Chondrocyte (in vitro differentiated cells): ENCODE measurements around the gene NAV3. TPM values are rescaled to one million over a fixed set of nuclear protein-coding genes. Genes with fewer than 3 reads are reported as not detected.

Source experiments
- DNase-seq: peaks from one replicate; pipeline ENCODE4 v3.0.0; 2021; ENCODE audit warnings: mixed read lengths, low spot score
- H3K27ac Mint-ChIP-seq: one replicate; pipeline ENCODE4 v1.8.0; 2021; ENCODE audit warnings: mild to moderate bottlenecking, moderate library complexity, mixed read lengths; ENCODE audit not compliant: unreplicated experiment
- H3K27me3 Mint-ChIP-seq: 2 replicates; pipeline ENCODE4 v1.8.0; 2021; ENCODE audit warnings: low read depth, mixed read lengths
- H3K36me3 Mint-ChIP-seq: 2 replicates; pipeline ENCODE4 v1.8.0; 2021; ENCODE audit warnings: low read depth, mixed read lengths
- H3K4me1 Mint-ChIP-seq: 2 replicates; pipeline ENCODE4 v1.8.0; 2021; ENCODE audit warnings: low read depth, mild to moderate bottlenecking, mixed read lengths
- H3K4me3 Mint-ChIP-seq: one replicate; pipeline ENCODE4 v1.8.0; 2021; ENCODE audit warnings: mild to moderate bottlenecking, moderate library complexity, mixed read lengths; ENCODE audit not compliant: unreplicated experiment
- H3K9me3 Mint-ChIP-seq: 2 replicates; pipeline ENCODE4 v1.8.0; 2021; ENCODE audit warnings: low read depth, mixed read lengths
- total RNA-seq: library from RNA; stranded (reverse); gene quantifications from 3 replicates; pipeline ENCODE4 v1.2.1, GENCODE V29; 2021
- TF ChIP-seq, protein P1 (sequence below): fragments of 200-600 bp; sonication (generic); IDR thresholded peaks from 2 replicates; pipeline ENCODE4 v1.5.0; 2021; ENCODE audit warnings: antibody characterized with exemption, mild to moderate bottlenecking, moderate library complexity

Gene NAV3
- total RNA-seq, 1 donor from 2014 or later: 29.9 TPM

GRCh38 chr12:77973579-77973978 lies 142.9 kb downstream of the NAV3 start:
- TF ChIP-seq, protein P1, sequence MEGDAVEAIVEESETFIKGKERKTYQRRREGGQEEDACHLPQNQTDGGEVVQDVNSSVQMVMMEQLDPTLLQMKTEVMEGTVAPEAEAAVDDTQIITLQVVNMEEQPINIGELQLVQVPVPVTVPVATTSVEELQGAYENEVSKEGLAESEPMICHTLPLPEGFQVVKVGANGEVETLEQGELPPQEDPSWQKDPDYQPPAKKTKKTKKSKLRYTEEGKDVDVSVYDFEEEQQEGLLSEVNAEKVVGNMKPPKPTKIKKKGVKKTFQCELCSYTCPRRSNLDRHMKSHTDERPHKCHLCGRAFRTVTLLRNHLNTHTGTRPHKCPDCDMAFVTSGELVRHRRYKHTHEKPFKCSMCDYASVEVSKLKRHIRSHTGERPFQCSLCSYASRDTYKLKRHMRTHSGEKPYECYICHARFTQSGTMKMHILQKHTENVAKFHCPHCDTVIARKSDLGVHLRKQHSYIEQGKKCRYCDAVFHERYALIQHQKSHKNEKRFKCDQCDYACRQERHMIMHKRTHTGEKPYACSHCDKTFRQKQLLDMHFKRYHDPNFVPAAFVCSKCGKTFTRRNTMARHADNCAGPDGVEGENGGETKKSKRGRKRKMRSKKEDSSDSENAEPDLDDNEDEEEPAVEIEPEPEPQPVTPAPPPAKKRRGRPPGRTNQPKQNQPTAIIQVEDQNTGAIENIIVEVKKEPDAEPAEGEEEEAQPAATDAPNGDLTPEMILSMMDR: no peak
- Mint-ChIP-seq H3K27me3 (no peaks in the 10 kb centered on the region), H3K9me3 (no peaks in the 10 kb centered on the region), H3K4me1 (peaks cover 4% of the 10 kb centered on the region), H3K4me3 (no peak overlapping the region), H3K36me3 (peaks cover 14% of the 10 kb centered on the region), H3K27ac (no peak overlapping the region)
- no peak for DNase-seq

DNA sequence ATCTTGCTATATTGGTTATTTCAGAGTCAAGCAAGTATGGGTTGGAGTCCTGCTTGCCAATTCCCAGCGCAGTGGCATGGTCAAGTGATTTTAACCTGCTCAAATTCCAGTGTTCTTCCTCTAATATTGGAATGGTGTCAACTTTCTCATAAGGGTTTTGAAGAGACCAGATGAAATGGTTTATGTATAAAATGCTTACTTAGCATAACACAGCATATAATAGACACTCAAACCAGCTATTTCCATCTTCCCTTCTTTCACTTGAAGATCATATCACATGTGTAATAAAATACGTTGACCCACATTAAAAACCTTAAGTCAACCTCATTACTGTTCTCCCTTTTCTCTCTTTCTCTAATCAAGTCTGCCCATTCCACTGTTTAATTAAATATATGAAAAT lies 144.0 kb downstream of the NAV3 start:
- Mint-ChIP-seq H3K4me3 (no peak overlapping the region), H3K9me3 (no peaks in the 10 kb centered on the region), H3K27me3 (no peaks in the 10 kb centered on the region), H3K27ac (no peak overlapping the region), H3K4me1 (peaks cover 4% of the 10 kb centered on the region), H3K36me3 (peaks cover 10% of the 10 kb centered on the region)
- no peak for DNase-seq
- TF ChIP-seq, protein P1: no peak

DNA sequence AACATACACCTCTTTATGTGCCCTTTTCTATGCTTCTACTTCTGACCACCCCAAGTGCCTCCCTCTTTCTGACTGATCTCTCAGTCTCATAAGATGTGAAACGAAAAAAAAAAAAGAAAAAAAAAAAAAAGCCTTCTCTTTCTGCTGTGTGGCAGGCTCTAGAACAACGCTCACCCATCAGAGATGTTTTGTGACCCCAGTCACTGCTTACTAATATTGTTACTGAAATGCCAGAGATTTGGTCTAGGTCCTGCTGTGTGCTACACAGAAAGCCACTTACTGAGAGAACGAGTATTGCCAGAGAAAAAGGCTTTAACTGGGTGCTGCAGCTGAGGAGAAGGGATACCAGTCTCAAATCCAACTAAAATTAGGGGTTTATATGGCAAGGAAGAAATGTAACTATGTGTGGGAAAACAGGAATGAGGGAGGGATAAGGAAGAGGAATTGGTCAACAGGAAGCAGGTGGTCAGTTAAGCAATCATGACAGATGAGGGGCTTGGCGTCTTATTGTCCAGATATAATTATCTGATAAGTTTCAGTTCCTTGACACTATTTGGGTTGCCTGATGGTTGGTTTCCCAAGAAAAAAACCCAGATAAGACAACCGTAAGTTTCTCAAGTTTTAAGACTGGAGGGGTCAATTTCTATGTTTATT lies 149.0 kb downstream of the NAV3 start:
- TF ChIP-seq, protein P1: no peak
- Mint-ChIP-seq H3K36me3 (peaks cover 7% of the 10 kb centered on the region), H3K4me1 (peaks cover 28% of the 10 kb centered on the region), H3K4me3 (no peak overlapping the region), H3K27me3 (no peaks in the 10 kb centered on the region), H3K27ac (peak overlapping the region; percentile 19), H3K9me3 (no peaks in the 10 kb centered on the region)
- DNase-seq: no peak

GRCh38 chr12:77980782-77981181 lies 150.1 kb downstream of the NAV3 start:
- Mint-ChIP-seq H3K36me3 (peaks cover 5% of the 10 kb centered on the region), H3K9me3 (no peaks in the 10 kb centered on the region), H3K27me3 (no peaks in the 10 kb centered on the region), H3K4me1 (peaks cover 33% of the 10 kb centered on the region), H3K4me3 (no peak overlapping the region), H3K27ac (peak overlapping the region; percentile 8)
- TF ChIP-seq, protein P1: no peak
- DNase-seq: no peak

GRCh38 chr12:77983859-77984258 lies 153.2 kb downstream of the NAV3 start:
- H3K36me3 Mint-ChIP-seq: peaks cover 1% of the 10 kb centered on the region
- no peak overlapping the region for H3K4me3 Mint-ChIP-seq
- H3K27ac Mint-ChIP-seq: no peak overlapping the region
- peaks cover 51% of the 10 kb centered on the region for H3K4me1 Mint-ChIP-seq
- DNase-seq: no peak
- H3K9me3 Mint-ChIP-seq: no peaks in the 10 kb centered on the region
- no peaks in the 10 kb centered on the region for H3K27me3 Mint-ChIP-seq
- TF ChIP-seq, protein P1: no peak
